HG03097 (cell line): ENCODE data around the gene TMEM63C.

Source experiments
- ATAC-seq: cut with Tn5 transposase; IDR thresholded peaks from one replicate; pipeline ENCODE4 v1.9.1; 2021; ENCODE audit not compliant: unreplicated experiment, low FRiP score

Gene TMEM63C

GRCh38 chr14:77181603-77182437 is at the start of gene TMEM63C:
Gene TMEM63C (plus strand): TSS chr14:77181798. CDS start chr14:77218814, 37,016 bp downstream.
- ATAC-seq, result no peak

GRCh38 chr14:77131871-77132486 is 49.6 kb upstream of the TMEM63C start:
- no peak for ATAC-seq

- ATAC-seq, result no peak
Measured at GRCh38 chr14:77133720-77134338, 47.8 kb upstream of the TMEM63C start.

GRCh38 chr14:77139022-77139421 is 42.6 kb upstream of the TMEM63C start:
- no peak for ATAC-seq

GRCh38 chr14:77139540-77140358 is 41.8 kb upstream of the TMEM63C start:
- no peak for ATAC-seq

GRCh38 chr14:77140359-77141213 is 41.0 kb upstream of the TMEM63C start:
- no peak for ATAC-seq

GRCh38 chr14:77141214-77142004 is 40.2 kb upstream of the TMEM63C start, which contains the start of gene ZDHHC22:
Gene ZDHHC22 (minus strand): TSS chr14:77141791. CDS start chr14:77139738, 2,053 bp downstream.
- ATAC-seq, result no peak

- ATAC-seq, result no peak
Measured at GRCh38 chr14:77142005-77142800, 39.4 kb upstream of the TMEM63C start.

GRCh38 chr14:77143071-77143470 is 38.5 kb upstream of the TMEM63C start:
- ATAC-seq, result no peak

GRCh38 chr14:77144412-77145115 is 37.0 kb upstream of the TMEM63C start:
- no peak for ATAC-seq

- no peak for ATAC-seq
Measured at GRCh38 chr14:77145975-77146740, 35.4 kb upstream of the TMEM63C start.

GRCh38 chr14:77148510-77149231 is 32.9 kb upstream of the TMEM63C start:
- ATAC-seq, result no peak

GRCh38 chr14:77151245-77151644 is 30.4 kb upstream of the TMEM63C start:
- no peak for ATAC-seq

GRCh38 chr14:77151918-77152588 is 29.5 kb upstream of the TMEM63C start:
- no peak for ATAC-seq

GRCh38 chr14:77153802-77154201 is 27.8 kb upstream of the TMEM63C start:
- no peak for ATAC-seq

GRCh38 chr14:77154421-77154820 is 27.2 kb upstream of the TMEM63C start:
- no peak for ATAC-seq
